Prostate gland (tissue), 2 donors: ENCODE measurements around the gene PEF1.

Experiments used
- POLR2A ChIP-seq: fragments of 450-650 bp; IDR thresholded peaks from one replicate; pipeline ENCODE4 v1.6.1; 2016; ENCODE audit warnings: antibody characterized with exemption, mild to moderate bottlenecking
- POLR2AphosphoS5 ChIP-seq: sonication (generic); formaldehyde crosslinking; IDR thresholded peaks from one replicate; pipeline ENCODE4 v1.6.1; 2017; ENCODE audit warnings: antibody characterized with exemption
- TF ChIP-seq, protein P1 (sequence below), 4 experiments: fragments of 200-600 bp in 2 of 4; fragments of 450-650 bp in 2 of 4; sonication (generic) in 2 of 4; IDR thresholded peaks; 1 replicate in 3 of 4; 2 replicates in 1 of 4; pipeline ENCODE4 v1.5.1; 2016 to 2019; ENCODE audit warnings: antibody characterized with exemption in 4 of 4, mild to moderate bottlenecking in 2 of 4, moderate library complexity in 2 of 4

- TF ChIP-seq POLR2A (no peak), POLR2AphosphoS5 (no peak)
- TF ChIP-seq, protein P1, sequence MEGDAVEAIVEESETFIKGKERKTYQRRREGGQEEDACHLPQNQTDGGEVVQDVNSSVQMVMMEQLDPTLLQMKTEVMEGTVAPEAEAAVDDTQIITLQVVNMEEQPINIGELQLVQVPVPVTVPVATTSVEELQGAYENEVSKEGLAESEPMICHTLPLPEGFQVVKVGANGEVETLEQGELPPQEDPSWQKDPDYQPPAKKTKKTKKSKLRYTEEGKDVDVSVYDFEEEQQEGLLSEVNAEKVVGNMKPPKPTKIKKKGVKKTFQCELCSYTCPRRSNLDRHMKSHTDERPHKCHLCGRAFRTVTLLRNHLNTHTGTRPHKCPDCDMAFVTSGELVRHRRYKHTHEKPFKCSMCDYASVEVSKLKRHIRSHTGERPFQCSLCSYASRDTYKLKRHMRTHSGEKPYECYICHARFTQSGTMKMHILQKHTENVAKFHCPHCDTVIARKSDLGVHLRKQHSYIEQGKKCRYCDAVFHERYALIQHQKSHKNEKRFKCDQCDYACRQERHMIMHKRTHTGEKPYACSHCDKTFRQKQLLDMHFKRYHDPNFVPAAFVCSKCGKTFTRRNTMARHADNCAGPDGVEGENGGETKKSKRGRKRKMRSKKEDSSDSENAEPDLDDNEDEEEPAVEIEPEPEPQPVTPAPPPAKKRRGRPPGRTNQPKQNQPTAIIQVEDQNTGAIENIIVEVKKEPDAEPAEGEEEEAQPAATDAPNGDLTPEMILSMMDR (IDR thresholded peaks at IDR 0.05), result no peak
These were observed 32.7 kb upstream of the PEF1 start for GRCh38 chr1:31677401-31677800.
